K562 (cell line): ENCODE data around the gene PSMA7. TPM values are rescaled to one million over a fixed set of nuclear protein-coding genes. Genes with fewer than 3 reads are reported as not detected.

Experiments used
- CBFA2T3 ChIP-seq: fragments of 450-650 bp; IDR thresholded peaks from 2 replicates; pipeline ENCODE4 v1.6.1; 2017
- FOXA3 ChIP-seq, 2 experiments: fragments of 450-650 bp in 1 of 2; sonication (generic) in 1 of 2; formaldehyde crosslinking; IDR thresholded peaks in 1 of 2; conservative IDR thresholded peaks in 1 of 2; 2 replicates each; pipeline versions ENCODE4 v1.4.0 to v1.8.0; 2020 to 2022; ENCODE audit warnings: mild to moderate bottlenecking in 2 of 2, missing genetic modification reagents in 1 of 2
- MAFG ChIP-seq: fragments of 450-650 bp; conservative IDR thresholded peaks from 2 replicates; pipeline ENCODE4 v1.6.1; 2016; ENCODE audit warnings: missing genetic modification characterization, missing compliant biosample characterization
- THRAP3 ChIP-seq: fragments of 450-650 bp; IDR thresholded peaks from 2 replicates; pipeline ENCODE4 v1.6.1; 2016; ENCODE audit warnings: mild to moderate bottlenecking, inconsistent platforms, borderline replicate concordance
- TRIM28 ChIP-seq: fragments of 450-650 bp; IDR thresholded peaks from 2 replicates; pipeline ENCODE4 v1.6.1; 2017
- polyA plus RNA-seq, 8 experiments: library from polyadenylated mRNA; depleted of rRNA in 4 of 8; stranded (reverse) in 5 of 8; unstranded in 3 of 8; fragments of >200 nt; fragmentation: Nextera tagmentation in 2 of 8; fragmentation: Illumina TruSeq in 1 of 8; extraction: Ambion mirVana in 2 of 8; extraction: Trizol in 1 of 8; gene quantifications; 2 replicates each; pipeline versions ENCODE4 v1.2.1 to v1.2.3, GENCODE V29; 2011 to 2014; ENCODE audit warnings: inconsistent platforms in 1 of 8, missing spikeins in 1 of 8
- total RNA-seq, 7 experiments: library from RNA; depleted of rRNA in 6 of 7; stranded (reverse); fragments of >200 nt in 6 of 7; fragmentation: Illumina TruSeq in 2 of 7; extraction: Trizol in 2 of 7; gene quantifications; 2 replicates each; pipeline versions ENCODE4 v1.2.1 to v1.2.3, GENCODE V29; 2011 to 2021; ENCODE audit warnings: low replicate concordance in 1 of 7
- TF ChIP-seq, protein P1 (sequence below): fragments of 250-450 bp; sonication (Bioruptor Pico); IDR thresholded peaks from 2 replicates; pipeline ENCODE4 v1.4.0; 2020
- TF ChIP-seq, protein P2 (sequence below): sonication (generic); formaldehyde crosslinking; IDR thresholded peaks from 2 replicates; pipeline ENCODE4 v1.8.1; 2023; ENCODE audit warnings: mild to moderate bottlenecking, missing genetic modification reagents
- TF ChIP-seq, protein P3 (sequence below): fragments of 250-450 bp; sonication (Bioruptor Pico); IDR thresholded peaks from 2 replicates; pipeline ENCODE4 v1.8.0; 2021; ENCODE audit warnings: moderate library complexity, mild to moderate bottlenecking, inconsistent platforms
- TF ChIP-seq, protein P4 (sequence below): fragments of 450-650 bp; formaldehyde crosslinking; IDR thresholded peaks from 2 replicates; pipeline ENCODE4 v1.4.0; 2022; ENCODE audit warnings: mild to moderate bottlenecking, moderate library complexity
- TF ChIP-seq, protein P5 (sequence below): fragments of 150-350 bp; IDR thresholded peaks from 2 replicates; pipeline ENCODE4 v1.6.1; 2014; ENCODE audit warnings: low read depth, mild to moderate bottlenecking, low read length, borderline replicate concordance
- TF ChIP-seq, protein P6 (sequence below): sonication (generic); formaldehyde crosslinking; IDR thresholded peaks from 2 replicates; pipeline ENCODE4 v1.8.0; 2022; ENCODE audit warnings: mild to moderate bottlenecking, low read depth, missing genetic modification reagents

The PSMA7 gene
- total and polyA plus RNA-seq, 9 of the 15 experiments (the other 6 are each of a cell fraction or from before 2014, with no cell fraction given), result 257 to 510 (median 393) TPM

DNA sequence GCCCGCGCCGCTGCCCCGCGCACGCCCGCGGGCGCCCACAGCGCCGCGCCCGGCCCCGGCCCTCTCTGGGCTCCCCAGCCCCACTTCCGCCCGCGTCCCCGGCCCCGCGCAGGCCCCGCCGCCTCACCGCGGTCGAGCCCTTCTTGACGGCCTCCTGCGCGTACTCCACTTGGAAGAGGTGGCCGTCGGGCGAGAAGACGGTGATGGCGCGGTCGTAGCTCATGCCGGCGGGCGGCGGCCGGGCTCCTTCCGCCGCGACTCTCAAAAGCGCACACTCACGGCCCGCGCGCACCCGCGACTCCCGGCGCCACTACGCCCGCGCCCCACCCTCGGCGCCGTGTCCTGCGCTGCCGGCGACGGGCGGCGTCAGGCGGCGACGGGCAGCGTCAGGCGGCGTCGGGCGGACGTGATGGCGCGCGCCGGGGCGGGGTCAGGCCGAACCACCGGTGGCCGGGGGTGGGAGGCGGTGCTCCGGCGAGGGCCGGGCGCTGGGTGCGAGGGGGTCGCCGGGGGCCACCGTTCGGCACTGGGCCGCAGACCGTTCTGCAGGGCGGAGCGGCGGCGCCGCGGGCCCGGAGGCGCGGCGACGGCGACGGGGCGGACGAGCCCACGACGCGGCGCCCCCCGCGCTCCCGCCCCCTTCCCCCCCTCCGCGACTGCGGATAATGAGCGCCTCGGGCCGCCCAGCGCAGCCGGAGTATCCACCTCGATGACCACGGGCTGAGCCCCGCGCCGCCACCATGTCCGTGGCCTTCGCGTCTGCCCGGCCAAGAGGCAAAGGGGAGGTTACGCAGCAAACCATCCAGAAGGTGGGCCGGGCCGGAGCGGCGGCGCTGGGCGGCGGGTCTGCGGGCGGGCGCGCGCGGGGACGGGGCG, at the start of gene PSMA7, which contains the start of gene SS18L1 (continued):
- TF ChIP-seq, protein P1, sequence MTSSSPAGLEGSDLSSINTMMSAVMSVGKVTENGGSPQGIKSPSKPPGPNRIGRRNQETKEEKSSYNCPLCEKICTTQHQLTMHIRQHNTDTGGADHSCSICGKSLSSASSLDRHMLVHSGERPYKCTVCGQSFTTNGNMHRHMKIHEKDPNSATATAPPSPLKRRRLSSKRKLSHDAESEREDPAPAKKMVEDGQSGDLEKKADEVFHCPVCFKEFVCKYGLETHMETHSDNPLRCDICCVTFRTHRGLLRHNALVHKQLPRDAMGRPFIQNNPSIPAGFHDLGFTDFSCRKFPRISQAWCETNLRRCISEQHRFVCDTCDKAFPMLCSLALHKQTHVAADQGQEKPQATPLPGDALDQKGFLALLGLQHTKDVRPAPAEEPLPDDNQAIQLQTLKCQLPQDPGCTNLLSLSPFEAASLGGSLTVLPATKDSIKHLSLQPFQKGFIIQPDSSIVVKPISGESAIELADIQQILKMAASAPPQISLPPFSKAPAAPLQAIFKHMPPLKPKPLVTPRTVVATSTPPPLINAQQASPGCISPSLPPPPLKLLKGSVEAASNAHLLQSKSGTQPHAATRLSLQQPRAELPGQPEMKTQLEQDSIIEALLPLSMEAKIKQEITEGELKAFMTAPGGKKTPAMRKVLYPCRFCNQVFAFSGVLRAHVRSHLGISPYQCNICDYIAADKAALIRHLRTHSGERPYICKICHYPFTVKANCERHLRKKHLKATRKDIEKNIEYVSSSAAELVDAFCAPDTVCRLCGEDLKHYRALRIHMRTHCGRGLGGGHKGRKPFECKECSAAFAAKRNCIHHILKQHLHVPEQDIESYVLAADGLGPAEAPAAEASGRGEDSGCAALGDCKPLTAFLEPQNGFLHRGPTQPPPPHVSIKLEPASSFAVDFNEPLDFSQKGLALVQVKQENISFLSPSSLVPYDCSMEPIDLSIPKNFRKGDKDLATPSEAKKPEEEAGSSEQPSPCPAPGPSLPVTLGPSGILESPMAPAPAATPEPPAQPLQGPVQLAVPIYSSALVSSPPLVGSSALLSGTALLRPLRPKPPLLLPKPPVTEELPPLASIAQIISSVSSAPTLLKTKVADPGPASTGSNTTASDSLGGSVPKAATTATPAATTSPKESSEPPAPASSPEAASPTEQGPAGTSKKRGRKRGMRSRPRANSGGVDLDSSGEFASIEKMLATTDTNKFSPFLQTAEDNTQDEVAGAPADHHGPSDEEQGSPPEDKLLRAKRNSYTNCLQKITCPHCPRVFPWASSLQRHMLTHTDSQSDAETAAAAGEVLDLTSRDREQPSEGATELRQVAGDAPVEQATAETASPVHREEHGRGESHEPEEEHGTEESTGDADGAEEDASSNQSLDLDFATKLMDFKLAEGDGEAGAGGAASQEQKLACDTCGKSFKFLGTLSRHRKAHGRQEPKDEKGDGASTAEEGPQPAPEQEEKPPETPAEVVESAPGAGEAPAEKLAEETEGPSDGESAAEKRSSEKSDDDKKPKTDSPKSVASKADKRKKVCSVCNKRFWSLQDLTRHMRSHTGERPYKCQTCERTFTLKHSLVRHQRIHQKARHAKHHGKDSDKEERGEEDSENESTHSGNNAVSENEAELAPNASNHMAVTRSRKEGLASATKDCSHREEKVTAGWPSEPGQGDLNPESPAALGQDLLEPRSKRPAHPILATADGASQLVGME (CRISPR knock-in tag), result no peak
- TF ChIP-seq, protein P2, sequence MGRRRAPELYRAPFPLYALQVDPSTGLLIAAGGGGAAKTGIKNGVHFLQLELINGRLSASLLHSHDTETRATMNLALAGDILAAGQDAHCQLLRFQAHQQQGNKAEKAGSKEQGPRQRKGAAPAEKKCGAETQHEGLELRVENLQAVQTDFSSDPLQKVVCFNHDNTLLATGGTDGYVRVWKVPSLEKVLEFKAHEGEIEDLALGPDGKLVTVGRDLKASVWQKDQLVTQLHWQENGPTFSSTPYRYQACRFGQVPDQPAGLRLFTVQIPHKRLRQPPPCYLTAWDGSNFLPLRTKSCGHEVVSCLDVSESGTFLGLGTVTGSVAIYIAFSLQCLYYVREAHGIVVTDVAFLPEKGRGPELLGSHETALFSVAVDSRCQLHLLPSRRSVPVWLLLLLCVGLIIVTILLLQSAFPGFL (CRISPR knock-in tag), result no peak
- no peak for TF ChIP-seq FOXA3 (CRISPR knock-in tag; conservative IDR thresholded peaks at IDR 0.05 in 1 of 2, IDR thresholded peaks at IDR 0.05 in 1 of 2)
- TF ChIP-seq, protein P3, sequence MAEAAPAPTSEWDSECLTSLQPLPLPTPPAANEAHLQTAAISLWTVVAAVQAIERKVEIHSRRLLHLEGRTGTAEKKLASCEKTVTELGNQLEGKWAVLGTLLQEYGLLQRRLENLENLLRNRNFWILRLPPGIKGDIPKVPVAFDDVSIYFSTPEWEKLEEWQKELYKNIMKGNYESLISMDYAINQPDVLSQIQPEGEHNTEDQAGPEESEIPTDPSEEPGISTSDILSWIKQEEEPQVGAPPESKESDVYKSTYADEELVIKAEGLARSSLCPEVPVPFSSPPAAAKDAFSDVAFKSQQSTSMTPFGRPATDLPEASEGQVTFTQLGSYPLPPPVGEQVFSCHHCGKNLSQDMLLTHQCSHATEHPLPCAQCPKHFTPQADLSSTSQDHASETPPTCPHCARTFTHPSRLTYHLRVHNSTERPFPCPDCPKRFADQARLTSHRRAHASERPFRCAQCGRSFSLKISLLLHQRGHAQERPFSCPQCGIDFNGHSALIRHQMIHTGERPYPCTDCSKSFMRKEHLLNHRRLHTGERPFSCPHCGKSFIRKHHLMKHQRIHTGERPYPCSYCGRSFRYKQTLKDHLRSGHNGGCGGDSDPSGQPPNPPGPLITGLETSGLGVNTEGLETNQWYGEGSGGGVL (CRISPR knock-in tag), result no peak
- TF ChIP-seq TRIM28, result no peak
- TF ChIP-seq, protein P4, sequence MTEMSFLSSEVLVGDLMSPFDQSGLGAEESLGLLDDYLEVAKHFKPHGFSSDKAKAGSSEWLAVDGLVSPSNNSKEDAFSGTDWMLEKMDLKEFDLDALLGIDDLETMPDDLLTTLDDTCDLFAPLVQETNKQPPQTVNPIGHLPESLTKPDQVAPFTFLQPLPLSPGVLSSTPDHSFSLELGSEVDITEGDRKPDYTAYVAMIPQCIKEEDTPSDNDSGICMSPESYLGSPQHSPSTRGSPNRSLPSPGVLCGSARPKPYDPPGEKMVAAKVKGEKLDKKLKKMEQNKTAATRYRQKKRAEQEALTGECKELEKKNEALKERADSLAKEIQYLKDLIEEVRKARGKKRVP (CRISPR knock-in tag), result no peak
- TF ChIP-seq, protein P5, sequence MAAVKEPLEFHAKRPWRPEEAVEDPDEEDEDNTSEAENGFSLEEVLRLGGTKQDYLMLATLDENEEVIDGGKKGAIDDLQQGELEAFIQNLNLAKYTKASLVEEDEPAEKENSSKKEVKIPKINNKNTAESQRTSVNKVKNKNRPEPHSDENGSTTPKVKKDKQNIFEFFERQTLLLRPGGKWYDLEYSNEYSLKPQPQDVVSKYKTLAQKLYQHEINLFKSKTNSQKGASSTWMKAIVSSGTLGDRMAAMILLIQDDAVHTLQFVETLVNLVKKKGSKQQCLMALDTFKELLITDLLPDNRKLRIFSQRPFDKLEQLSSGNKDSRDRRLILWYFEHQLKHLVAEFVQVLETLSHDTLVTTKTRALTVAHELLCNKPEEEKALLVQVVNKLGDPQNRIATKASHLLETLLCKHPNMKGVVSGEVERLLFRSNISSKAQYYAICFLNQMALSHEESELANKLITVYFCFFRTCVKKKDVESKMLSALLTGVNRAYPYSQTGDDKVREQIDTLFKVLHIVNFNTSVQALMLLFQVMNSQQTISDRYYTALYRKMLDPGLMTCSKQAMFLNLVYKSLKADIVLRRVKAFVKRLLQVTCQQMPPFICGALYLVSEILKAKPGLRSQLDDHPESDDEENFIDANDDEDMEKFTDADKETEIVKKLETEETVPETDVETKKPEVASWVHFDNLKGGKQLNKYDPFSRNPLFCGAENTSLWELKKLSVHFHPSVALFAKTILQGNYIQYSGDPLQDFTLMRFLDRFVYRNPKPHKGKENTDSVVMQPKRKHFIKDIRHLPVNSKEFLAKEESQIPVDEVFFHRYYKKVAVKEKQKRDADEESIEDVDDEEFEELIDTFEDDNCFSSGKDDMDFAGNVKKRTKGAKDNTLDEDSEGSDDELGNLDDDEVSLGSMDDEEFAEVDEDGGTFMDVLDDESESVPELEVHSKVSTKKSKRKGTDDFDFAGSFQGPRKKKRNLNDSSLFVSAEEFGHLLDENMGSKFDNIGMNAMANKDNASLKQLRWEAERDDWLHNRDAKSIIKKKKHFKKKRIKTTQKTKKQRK, result no peak
- TF ChIP-seq CBFA2T3, result no peak
- TF ChIP-seq MAFG (tag), result no peak
- TF ChIP-seq, protein P6, sequence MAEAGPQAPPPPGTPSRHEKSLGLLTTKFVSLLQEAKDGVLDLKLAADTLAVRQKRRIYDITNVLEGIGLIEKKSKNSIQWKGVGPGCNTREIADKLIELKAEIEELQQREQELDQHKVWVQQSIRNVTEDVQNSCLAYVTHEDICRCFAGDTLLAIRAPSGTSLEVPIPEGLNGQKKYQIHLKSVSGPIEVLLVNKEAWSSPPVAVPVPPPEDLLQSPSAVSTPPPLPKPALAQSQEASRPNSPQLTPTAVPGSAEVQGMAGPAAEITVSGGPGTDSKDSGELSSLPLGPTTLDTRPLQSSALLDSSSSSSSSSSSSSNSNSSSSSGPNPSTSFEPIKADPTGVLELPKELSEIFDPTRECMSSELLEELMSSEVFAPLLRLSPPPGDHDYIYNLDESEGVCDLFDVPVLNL (CRISPR knock-in tag), result no peak
- TF ChIP-seq THRAP3, result no peak
